Measurements from ENCODE around the gene ANKRD13D.
A peak's percentile ranks its signal among the peaks of the same experiment; 100 is the strongest.

ANKRD13D gene

GRCh38 chr11:67285541-67286498 lies 3.3 kb upstream of the ANKRD13D start:
- no peak for DNase-seq (ENCODE audit: low read depth in 2 of 3, low spot score in 1 of 3)

GRCh38 chr11:67286621-67287333 lies 2.3 kb upstream of the ANKRD13D start:
- no peak for DNase-seq (ENCODE audit: low read depth in 2 of 3, low spot score in 1 of 3)

- DNase-seq (ENCODE audit: low read depth in 2 of 3, low spot score in 1 of 3): no peak
These were observed 1.5 kb upstream of the ANKRD13D start for GRCh38 chr11:67287355-67288197.

GRCh38 chr11:67288198-67288451 lies 978 bp upstream of the ANKRD13D start:
- no peak for DNase-seq (ENCODE audit: low read depth in 2 of 3, low spot score in 1 of 3)

- peak; percentile 83 to 85 (median 84) for DNase-seq (ENCODE audit: low read depth in 2 of 3, low spot score in 1 of 3)
These were observed 464 bp upstream of the ANKRD13D start for GRCh38 chr11:67288452-67289225.

- no peak for DNase-seq (ENCODE audit: low read depth in 2 of 3, low spot score in 1 of 3)
These were observed 762 bp downstream of the ANKRD13D start for GRCh38 chr11:67289651-67290479.

- DNase-seq (ENCODE audit: low read depth in 2 of 3, low spot score in 1 of 3): no peak
These were observed 1.7 kb downstream of the ANKRD13D start for GRCh38 chr11:67290801-67291200.

GRCh38 chr11:67291481-67292381 lies 2.6 kb downstream of the ANKRD13D start:
- no peak for DNase-seq (ENCODE audit: low read depth in 2 of 3, low spot score in 1 of 3)

- no peak for DNase-seq (ENCODE audit: low read depth in 2 of 3, low spot score in 1 of 3)
These were observed 3.6 kb downstream of the ANKRD13D start for GRCh38 chr11:67292671-67293070.

GRCh38 chr11:67293090-67293489 lies 4.0 kb downstream of the ANKRD13D start:
- no peak for DNase-seq (ENCODE audit: low read depth in 2 of 3, low spot score in 1 of 3)

- no peak for DNase-seq (ENCODE audit: low read depth in 2 of 3, low spot score in 1 of 3)
These were observed 6.7 kb downstream of the ANKRD13D start for GRCh38 chr11:67295846-67296245.

- no peak for DNase-seq (ENCODE audit: low read depth in 2 of 3, low spot score in 1 of 3)
These were observed 9.7 kb downstream of the ANKRD13D start for GRCh38 chr11:67298786-67299185.

- DNase-seq (ENCODE audit: low read depth in 2 of 3, low spot score in 1 of 3): no peak
These were observed 10.5 kb downstream of the ANKRD13D start for GRCh38 chr11:67299471-67300191.

- DNase-seq (ENCODE audit: low read depth in 2 of 3, low spot score in 1 of 3): no peak
These were observed 11.2 kb downstream of the ANKRD13D start for GRCh38 chr11:67300256-67300755.

- DNase-seq (ENCODE audit: low read depth in 2 of 3, low spot score in 1 of 3): no peak
These were observed 11.7 kb downstream of the ANKRD13D start for GRCh38 chr11:67300756-67301312.

- DNase-seq (ENCODE audit: low read depth in 2 of 3, low spot score in 1 of 3): no peak
These were observed 12.3 kb downstream of the ANKRD13D start for GRCh38 chr11:67301313-67301921.

- DNase-seq (ENCODE audit: low read depth in 2 of 3, low spot score in 1 of 3): no peak
These were observed 12.9 kb downstream of the ANKRD13D start for GRCh38 chr11:67301951-67302516.

All from stimulated activated CD4-positive, alpha-beta T cell treated with anti-CD3 and anti-CD28 coated beads, Interleukin-12 subunit alpha, Interleukin-12 subunit beta, amount 100 ng/mL, for 48 hours (primary cell).